ENCODE measurements around the gene SLC26A8. TPM values are rescaled to one million over a fixed set of nuclear protein-coding genes. Genes with fewer than 3 reads are reported as not detected.
A peak's percentile ranks its signal among the peaks of the same experiment; 100 is the strongest.

Gene SLC26A8
- total and polyA plus RNA-seq, 2 of the 13 experiments (the other 11 are each of a cell fraction or from before 2014, with no cell fraction given): 0.46 TPM; not detected in 1

GRCh38 chr6:36063318-36064060 is 39.0 kb upstream of the SLC26A8 start (continued):
- TF ChIP-seq CEBPZ (IDR thresholded peaks at IDR 0.05; ENCODE audit: low read length) (no peak), IKZF5 (CRISPR knock-in tag; IDR thresholded peaks at IDR 0.05) (peak; percentile 69; the same call in 1 of the 2 replicates), REPIN1 (CRISPR knock-in tag; IDR thresholded peaks at IDR 0.05; ENCODE audit: borderline replicate concordance, low read depth) (no peak), IKZF4 (CRISPR knock-in tag; IDR thresholded peaks at IDR 0.05; ENCODE audit: borderline replicate concordance, low read depth, not compliant biosample characterization) (no peak), MXD1 (CRISPR knock-in tag; IDR thresholded peaks at IDR 0.05) (no peak), ZGPAT (CRISPR knock-in tag; IDR thresholded peaks at IDR 0.05) (peak; percentile 46; the same call in 1 of the 2 replicates), ATF7-NPFF (CRISPR knock-in tag; IDR thresholded peaks at IDR 0.05; ENCODE audit: low read depth) (no peak), CREM (IDR thresholded peaks at IDR 0.05) (peak; percentile 18; the same call in 1 of the 2 replicates), CREM (CRISPR knock-in tag; IDR thresholded peaks at IDR 0.05) (no peak), RNF2 (conservative IDR thresholded peaks at IDR 0.05; ENCODE audit: low read depth) (no peak), WIZ (CRISPR knock-in tag; IDR thresholded peaks at IDR 0.05) (no peak), ZNF124 (CRISPR knock-in tag; IDR thresholded peaks at IDR 0.05) (peak; percentile 87; the same call in 1 of the 2 replicates), GTF3A (CRISPR knock-in tag; conservative IDR thresholded peaks at IDR 0.05) (no peak), ZNF256 (CRISPR knock-in tag; conservative IDR thresholded peaks at IDR 0.05) (no peak), MEIS2 (CRISPR knock-in tag; IDR thresholded peaks at IDR 0.05) (peak; percentile 99), PHF21A (CRISPR knock-in tag; IDR thresholded peaks at IDR 0.05) (peak; percentile 59; the same call in 1 of the 2 replicates), ZNF263 (CRISPR knock-in tag; IDR thresholded peaks at IDR 0.05) (no peak), ATM (IDR thresholded peaks at IDR 0.05; ENCODE audit: borderline replicate concordance) (no peak), CTCF (CRISPR knock-in tag; IDR thresholded peaks at IDR 0.05) (no peak), NR2F6 (IDR thresholded peaks at IDR 0.05) (peak; percentile 47; the same call in 1 of the 2 replicates), NR2F6 (CRISPR knock-in tag; IDR thresholded peaks at IDR 0.05) (peak; percentile 37; the same call in 1 of the 2 replicates)
